ENCODE measurements around the gene OCA2. TPM values are rescaled to one million over a fixed set of nuclear protein-coding genes. Genes with fewer than 3 reads are reported as not detected.

OCA2 gene
- total RNA-seq, 2 donors from 2014 or later: not detected

DNA sequence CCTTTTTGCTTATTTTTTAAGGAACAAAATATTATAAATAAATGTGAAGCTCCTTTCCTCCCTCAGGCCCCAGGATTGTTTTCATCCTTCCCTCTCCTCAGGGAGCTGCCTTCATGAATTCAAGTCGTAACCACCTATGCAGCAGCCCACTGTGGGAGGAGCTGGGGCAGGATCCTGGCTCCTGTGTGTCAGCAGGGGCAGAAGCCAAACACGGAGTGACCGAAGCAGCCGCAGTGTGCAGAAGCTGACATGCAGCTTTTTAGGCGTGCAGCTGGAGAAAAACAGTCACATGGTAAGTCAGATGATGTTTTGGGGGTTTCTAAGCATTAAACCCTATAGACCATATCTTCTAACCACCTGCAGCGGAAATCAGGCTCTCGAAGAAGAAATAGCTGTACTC, 231.3 kb downstream of the OCA2 start:
- Histone ChIP-seq H3K36me3 (replicated peaks in 1 of 2; ENCODE audit: insufficient read depth in 1 of 2, low read depth in 2 of 2) (no peaks in the 10 kb centered on the region), H3K27me3 (no peaks in the 10 kb centered on the region), H3K4me1 (no peaks in the 10 kb centered on the region), H3K9me3 (no peaks in the 10 kb centered on the region), H3K27ac (no peak overlapping the region), H3K4me3 (no peak overlapping the region)
- ATAC-seq: no peak
- intact Hi-C loops (cut with DNase I): no loop called here
- no peak for TF ChIP-seq CTCF (IDR thresholded peaks at IDR 0.05)
- TF ChIP-seq POLR2A (IDR thresholded peaks at IDR 0.05): no peak
- WGBS, 2 donors: 64 to 66% methylated on average over 6 to 7 of the region's 7 CpGs
- no peak for DNase-seq

DNA sequence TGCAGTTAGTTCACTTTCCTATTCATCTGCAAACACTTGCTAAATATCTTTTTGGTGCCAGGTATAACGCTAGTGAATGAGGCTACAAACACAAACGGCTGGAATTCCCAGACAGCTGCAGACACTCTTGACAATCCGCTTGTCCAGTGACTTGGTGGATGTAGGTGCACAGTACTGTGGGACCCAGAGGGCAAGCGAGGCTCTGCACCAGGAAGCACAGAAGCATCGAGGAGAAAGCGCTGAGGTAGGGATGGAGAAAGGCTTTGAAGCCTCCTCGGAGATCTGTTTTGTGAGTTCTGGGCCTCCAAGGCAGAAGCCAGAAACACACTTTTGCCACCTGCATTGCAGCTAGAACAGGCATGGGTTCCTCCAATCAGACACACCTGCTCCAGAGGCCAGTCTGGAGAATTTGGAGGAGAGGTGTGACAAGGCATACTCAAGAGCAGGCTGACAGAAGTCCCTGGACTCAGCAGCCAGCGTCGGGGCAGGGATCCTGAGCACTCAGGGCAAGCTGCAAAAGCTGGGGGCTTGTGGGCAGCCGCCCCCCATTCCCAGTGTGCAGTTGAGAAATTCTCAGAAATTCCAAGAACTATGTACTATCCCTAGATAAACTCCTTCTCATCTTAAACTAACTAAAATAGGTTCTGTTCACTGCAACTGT, 232.5 kb downstream of the OCA2 start:
- Histone ChIP-seq H3K9me3 (no peaks in the 10 kb centered on the region), H3K4me1 (no peaks in the 10 kb centered on the region), H3K27ac (no peak overlapping the region), H3K36me3 (replicated peaks in 1 of 2; ENCODE audit: insufficient read depth in 1 of 2, low read depth in 2 of 2) (no peaks in the 10 kb centered on the region), H3K4me3 (no peak overlapping the region), H3K27me3 (no peaks in the 10 kb centered on the region)
- 58 to 70% methylated on average over 10 of the region's 10 CpGs for WGBS, 2 donors
- no peak for DNase-seq
- ATAC-seq: no peak
- no peak for TF ChIP-seq CTCF (IDR thresholded peaks at IDR 0.05)
- TF ChIP-seq POLR2A (IDR thresholded peaks at IDR 0.05): no peak
- intact Hi-C loops (cut with DNase I): no loop called here

GRCh38 chr15:27865926-27866325, 233.2 kb downstream of the OCA2 start:
- Histone ChIP-seq H3K4me3 (no peak overlapping the region), H3K9me3 (no peaks in the 10 kb centered on the region), H3K27me3 (no peaks in the 10 kb centered on the region), H3K27ac (no peak overlapping the region), H3K36me3 (replicated peaks in 1 of 2; ENCODE audit: insufficient read depth in 1 of 2, low read depth in 2 of 2) (no peaks in the 10 kb centered on the region), H3K4me1 (no peaks in the 10 kb centered on the region)
- ATAC-seq (no peak), DNase-seq (no peak)
- intact Hi-C loops (cut with DNase I): no loop called here
- 33 to 81% methylated on average over 3 of the region's 3 CpGs for WGBS, 2 donors
- no peak for TF ChIP-seq CTCF (IDR thresholded peaks at IDR 0.05)
- TF ChIP-seq POLR2A (IDR thresholded peaks at IDR 0.05): no peak

- Histone ChIP-seq H3K4me3 (no peak overlapping the region), H3K9me3 (no peaks in the 10 kb centered on the region), H3K36me3 (replicated peaks in 1 of 2; ENCODE audit: insufficient read depth in 1 of 2, low read depth in 2 of 2) (no peaks in the 10 kb centered on the region), H3K27ac (no peak overlapping the region), H3K27me3 (no peaks in the 10 kb centered on the region), H3K4me1 (no peaks in the 10 kb centered on the region)
- 49 to 67% methylated on average over 11 to 12 of the region's 12 CpGs for WGBS, 2 donors
- intact Hi-C loops (cut with DNase I): no loop called here
- DNase-seq: no peak
- TF ChIP-seq POLR2A (IDR thresholded peaks at IDR 0.05): no peak
- no peak for TF ChIP-seq CTCF (IDR thresholded peaks at IDR 0.05)
- ATAC-seq: no peak
Measured at GRCh38 chr15:27865323-27865922, 233.7 kb downstream of the OCA2 start.

- intact Hi-C loops (cut with DNase I): no loop called here
- ATAC-seq (no peak), DNase-seq (no peak)
- no peaks in the 10 kb centered on the region for H3K9me3 ChIP-seq
- no peaks in the 10 kb centered on the region for H3K4me1 ChIP-seq
- no peaks in the 10 kb centered on the region for H3K36me3 ChIP-seq (replicated peaks in 1 of 2; ENCODE audit: insufficient read depth in 1 of 2, low read depth in 2 of 2)
- WGBS, 2 donors: 62 to 68% methylated on average over 8 of the region's 8 CpGs
- no peak overlapping the region for H3K27ac ChIP-seq
- H3K27me3 ChIP-seq: no peaks in the 10 kb centered on the region
- no peak overlapping the region for H3K4me3 ChIP-seq
- TF ChIP-seq POLR2A (IDR thresholded peaks at IDR 0.05) (no peak), CTCF (IDR thresholded peaks at IDR 0.05) (no peak)
Measured at GRCh38 chr15:27864719-27865118, 234.4 kb downstream of the OCA2 start.
